ENCODE measurements around the gene PATJ. TPM values are rescaled to one million over a fixed set of nuclear protein-coding genes. Genes with fewer than 3 reads are reported as not detected.
"Not testable (repeated sequence)": the region's sequence is repeated elsewhere in the genome, so short reads cannot be mapped to it uniquely, and the experiment has no call there.

PATJ gene
- 10 to 100 TPM; 17.2 to 28.6 TPM for polyA plus RNA-seq

- no peaks in the 10 kb centered on the region for H3K9me3 ChIP-seq (ENCODE audit: control insufficient read depth in 2 of 2, insufficient read depth in 1 of 2, low read depth in 1 of 2, low read length in 1 of 2)
- H3K27me3 ChIP-seq (ENCODE audit: control insufficient read depth in 1 of 2, insufficient read depth in 2 of 2, low read length in 2 of 2): no peaks in the 10 kb centered on the region
- H3K4me1 ChIP-seq (ENCODE audit: control insufficient read depth in 2 of 2, insufficient read depth in 2 of 2, low read length in 1 of 2): peaks cover 2 to 3% of the 10 kb centered on the region in 2 donors
- no peaks in the 10 kb centered on the region for H3K36me3 ChIP-seq (ENCODE audit: control insufficient read depth in 2 of 2, insufficient read depth in 2 of 2, low read length in 1 of 2)
- H3K27ac ChIP-seq (ENCODE audit: low read depth in 2 of 2, low read length in 1 of 2): peak within 1 kb of the TSS; percentile 96 to 99
- peak within 1 kb of the TSS; percentile 86 to 88 for H3K4me3 ChIP-seq (ENCODE audit: low read depth in 1 of 2, low read length in 2 of 2)
- WGBS, 2 donors: 3% methylated on average over 38 to 54 of the region's 54 CpGs
Observed at GRCh38 chr1:61741711-61742619, at the start of gene PATJ. PATJ (plus strand) TSS chr1:61742480; CDS start chr1:61762893, 20,413 bp downstream.

GRCh38 chr1:61699911-61700851, 42.1 kb upstream of the PATJ start:
- no peaks in the 10 kb centered on the region for H3K27me3 ChIP-seq (ENCODE audit: control insufficient read depth in 1 of 2, insufficient read depth in 2 of 2, low read length in 2 of 2)
- H3K4me3 ChIP-seq (ENCODE audit: low read depth in 1 of 2, low read length in 2 of 2): no peak overlapping the region
- no peak overlapping the region for H3K27ac ChIP-seq (ENCODE audit: low read depth in 2 of 2, low read length in 1 of 2)
- H3K4me1 ChIP-seq (ENCODE audit: control insufficient read depth in 2 of 2, insufficient read depth in 2 of 2, low read length in 1 of 2): no peaks in the 10 kb centered on the region
- H3K36me3 ChIP-seq (ENCODE audit: control insufficient read depth in 2 of 2, insufficient read depth in 2 of 2, low read length in 1 of 2): peaks cover 0 to 3% of the 10 kb centered on the region in 2 donors
- no peaks in the 10 kb centered on the region for H3K9me3 ChIP-seq (ENCODE audit: control insufficient read depth in 2 of 2, insufficient read depth in 1 of 2, low read depth in 1 of 2, low read length in 1 of 2)
- 49 to 62% methylated on average over 3 of the region's 3 CpGs for WGBS, 2 donors

GRCh38 chr1:61708953-61709907, 33.0 kb upstream of the PATJ start:
- Histone ChIP-seq H3K27me3 (ENCODE audit: control insufficient read depth in 1 of 2, insufficient read depth in 2 of 2, low read length in 2 of 2) (no peaks in the 10 kb centered on the region), H3K36me3 (ENCODE audit: control insufficient read depth in 2 of 2, insufficient read depth in 2 of 2, low read length in 1 of 2) (peaks cover 0 to 2% of the 10 kb centered on the region in 2 donors), H3K9me3 (ENCODE audit: control insufficient read depth in 2 of 2, insufficient read depth in 1 of 2, low read depth in 1 of 2, low read length in 1 of 2) (no peaks in the 10 kb centered on the region), H3K27ac (ENCODE audit: low read depth in 2 of 2, low read length in 1 of 2) (no peak overlapping the region), H3K4me1 (ENCODE audit: control insufficient read depth in 2 of 2, insufficient read depth in 2 of 2, low read length in 1 of 2) (no peaks in the 10 kb centered on the region), H3K4me3 (ENCODE audit: low read depth in 1 of 2, low read length in 2 of 2) (no peak overlapping the region)
- 92 to 95% methylated on average over 7 of the region's 7 CpGs for WGBS, 2 donors

GRCh38 chr1:61709908-61710289, 32.4 kb upstream of the PATJ start:
- H3K27me3 ChIP-seq (ENCODE audit: control insufficient read depth in 1 of 2, insufficient read depth in 2 of 2, low read length in 2 of 2): no peaks in the 10 kb centered on the region
- H3K4me1 ChIP-seq (ENCODE audit: control insufficient read depth in 2 of 2, insufficient read depth in 2 of 2, low read length in 1 of 2): no peaks in the 10 kb centered on the region
- 82 to 98% methylated on average over 2 of the region's 2 CpGs for WGBS, 2 donors
- no peaks in the 10 kb centered on the region for H3K9me3 ChIP-seq (ENCODE audit: control insufficient read depth in 2 of 2, insufficient read depth in 1 of 2, low read depth in 1 of 2, low read length in 1 of 2)
- H3K36me3 ChIP-seq (ENCODE audit: control insufficient read depth in 2 of 2, insufficient read depth in 2 of 2, low read length in 1 of 2): peaks cover 0 to 2% of the 10 kb centered on the region in 2 donors
- no peak overlapping the region for H3K27ac ChIP-seq (ENCODE audit: low read depth in 2 of 2, low read length in 1 of 2)
- H3K4me3 ChIP-seq (ENCODE audit: low read depth in 1 of 2, low read length in 2 of 2): no peak overlapping the region

GRCh38 chr1:61711257-61711656, 31.0 kb upstream of the PATJ start:
- not testable (repeated sequence) for H3K4me1 ChIP-seq (ENCODE audit: control insufficient read depth in 2 of 2, insufficient read depth in 2 of 2, low read length in 1 of 2); H3K9me3 ChIP-seq (ENCODE audit: control insufficient read depth in 2 of 2, insufficient read depth in 1 of 2, low read depth in 1 of 2, low read length in 1 of 2); H3K36me3 ChIP-seq (ENCODE audit: control insufficient read depth in 2 of 2, insufficient read depth in 2 of 2, low read length in 1 of 2); H3K27me3 ChIP-seq (ENCODE audit: control insufficient read depth in 1 of 2, insufficient read depth in 2 of 2, low read length in 2 of 2); H3K4me3 ChIP-seq (ENCODE audit: low read depth in 1 of 2, low read length in 2 of 2); H3K27ac ChIP-seq (ENCODE audit: low read depth in 2 of 2, low read length in 1 of 2)
- WGBS, 2 donors: 86% methylated on average over 4 of the region's 4 CpGs

GRCh38 chr1:61711969-61712368, 30.3 kb upstream of the PATJ start:
- Histone ChIP-seq H3K9me3 (ENCODE audit: control insufficient read depth in 2 of 2, insufficient read depth in 1 of 2, low read depth in 1 of 2, low read length in 1 of 2) (no peaks in the 10 kb centered on the region), H3K4me1 (ENCODE audit: control insufficient read depth in 2 of 2, insufficient read depth in 2 of 2, low read length in 1 of 2) (no peaks in the 10 kb centered on the region), H3K27ac (ENCODE audit: low read depth in 2 of 2, low read length in 1 of 2) (no peak overlapping the region), H3K4me3 (ENCODE audit: low read depth in 1 of 2, low read length in 2 of 2) (no peak overlapping the region), H3K27me3 (ENCODE audit: control insufficient read depth in 1 of 2, insufficient read depth in 2 of 2, low read length in 2 of 2) (no peaks in the 10 kb centered on the region), H3K36me3 (ENCODE audit: control insufficient read depth in 2 of 2, insufficient read depth in 2 of 2, low read length in 1 of 2) (peaks cover 0 to 2% of the 10 kb centered on the region in 2 donors)

GRCh38 chr1:61718996-61719663, 23.1 kb upstream of the PATJ start:
- H3K36me3 ChIP-seq (ENCODE audit: control insufficient read depth in 2 of 2, insufficient read depth in 2 of 2, low read length in 1 of 2); H3K27ac ChIP-seq (ENCODE audit: low read depth in 2 of 2, low read length in 1 of 2); H3K4me3 ChIP-seq (ENCODE audit: low read depth in 1 of 2, low read length in 2 of 2); H3K9me3 ChIP-seq (ENCODE audit: control insufficient read depth in 2 of 2, insufficient read depth in 1 of 2, low read depth in 1 of 2, low read length in 1 of 2); H3K4me1 ChIP-seq (ENCODE audit: control insufficient read depth in 2 of 2, insufficient read depth in 2 of 2, low read length in 1 of 2); H3K27me3 ChIP-seq (ENCODE audit: control insufficient read depth in 1 of 2, insufficient read depth in 2 of 2, low read length in 2 of 2): not testable (repeated sequence)
- 92% methylated on average over 8 of the region's 8 CpGs for WGBS, 2 donors

GRCh38 chr1:61724506-61724812, 17.8 kb upstream of the PATJ start:
- WGBS, 2 donors: 0 to 3% methylated on average over 3 of the region's 3 CpGs
- H3K27ac ChIP-seq (ENCODE audit: low read depth in 2 of 2, low read length in 1 of 2): peak overlapping the region; percentile 84 to 94

More at GRCh38 chr1:61724506-61724812, 17.8 kb upstream of the PATJ start:
- H3K4me1 ChIP-seq (ENCODE audit: control insufficient read depth in 2 of 2, insufficient read depth in 2 of 2, low read length in 1 of 2): peaks cover 0 to 3% of the 10 kb centered on the region in 2 donors
- H3K36me3 ChIP-seq (ENCODE audit: control insufficient read depth in 2 of 2, insufficient read depth in 2 of 2, low read length in 1 of 2): no peaks in the 10 kb centered on the region
- H3K27me3 ChIP-seq (ENCODE audit: control insufficient read depth in 1 of 2, insufficient read depth in 2 of 2, low read length in 2 of 2): no peaks in the 10 kb centered on the region
- peak overlapping the region; percentile 83 to 96 for H3K4me3 ChIP-seq (ENCODE audit: low read depth in 1 of 2, low read length in 2 of 2)
- H3K9me3 ChIP-seq (ENCODE audit: control insufficient read depth in 2 of 2, insufficient read depth in 1 of 2, low read depth in 1 of 2, low read length in 1 of 2): no peaks in the 10 kb centered on the region
